Neural progenitor cell (in vitro differentiated cells): ENCODE data around the gene SSTR3. TPM values are rescaled to one million over a fixed set of nuclear protein-coding genes. Genes with fewer than 3 reads are reported as not detected.
"Not testable (repeated sequence)": the region's sequence is repeated elsewhere in the genome, so short reads cannot be mapped to it uniquely, and the experiment has no call there.

Experiments
- DNase-seq: peaks from one replicate; pipeline ENCODE4 v3.0.0-alpha.2; 2016; ENCODE audit warnings: low spot score
- H2AFZ ChIP-seq: fragments of 200-600 bp; sonication (generic); replicated peaks from 2 replicates; pipeline ENCODE4 v1.6.1; 2016; ENCODE audit warnings: antibody characterized with exemption
- H3F3A ChIP-seq: fragments of 200-600 bp; sonication (generic); 2 replicates; pipeline ENCODE4 v1.6.1; 2016; ENCODE audit warnings: antibody characterized with exemption, low read depth
- H3K27ac ChIP-seq: fragments of 200-600 bp; sonication (generic); 2 replicates; pipeline ENCODE4 v1.5.1; 2016; ENCODE audit warnings: mild to moderate bottlenecking
- H3K27me3 ChIP-seq: fragments of 200-600 bp; sonication (generic); 2 replicates; pipeline ENCODE4 v1.6.1; 2016; ENCODE audit warnings: mild to moderate bottlenecking, moderate library complexity
- H3K36me3 ChIP-seq: fragments of 200-600 bp; sonication (generic); 2 replicates; pipeline ENCODE4 v1.5.1; 2016
- H3K4me1 ChIP-seq: fragments of 200-600 bp; sonication (generic); 2 replicates; pipeline ENCODE4 v1.6.1; 2016; ENCODE audit warnings: mixed run types
- H3K4me2 ChIP-seq: fragments of 200-600 bp; sonication (generic); 2 replicates; pipeline ENCODE4 v1.6.1; 2016
- H3K4me3 ChIP-seq: fragments of 200-600 bp; sonication (generic); 2 replicates; pipeline ENCODE4 v1.5.1; 2016
- H3K79me2 ChIP-seq: fragments of 200-600 bp; sonication (generic); 2 replicates; pipeline ENCODE4 v1.6.1; 2016; ENCODE audit warnings: low read depth
- H3K9ac ChIP-seq: fragments of 200-600 bp; sonication (generic); 2 replicates; pipeline ENCODE4 v1.6.1; 2016
- H3K9me3 ChIP-seq: fragments of 200-600 bp; sonication (generic); 2 replicates; pipeline ENCODE4 v1.5.1; 2016; ENCODE audit warnings: low read depth
- H4K20me1 ChIP-seq: fragments of 200-600 bp; sonication (generic); 2 replicates; pipeline ENCODE4 v1.6.1; 2016; ENCODE audit warnings: low read depth
- H3K27ac Mint-ChIP-seq: 3 replicates; pipeline ENCODE4 v1.8.0; 2021; ENCODE audit warnings: mixed read lengths
- H3K27me3 Mint-ChIP-seq: 2 replicates; pipeline ENCODE4 v1.8.0; 2022; ENCODE audit warnings: low read depth, mild to moderate bottlenecking, inconsistent platforms, moderate library complexity, mixed read lengths; ENCODE audit not compliant: insufficient read depth
- H3K36me3 Mint-ChIP-seq: 3 replicates; pipeline ENCODE4 v1.8.0; 2021; ENCODE audit warnings: mixed read lengths
- H3K4me1 Mint-ChIP-seq: 3 replicates; pipeline ENCODE4 v1.8.0; 2021; ENCODE audit warnings: mixed read lengths
- H3K4me3 Mint-ChIP-seq: 3 replicates; pipeline ENCODE4 v1.8.0; 2021; ENCODE audit warnings: mild to moderate bottlenecking, moderate library complexity, mixed read lengths
- H3K9me3 Mint-ChIP-seq: 3 replicates; pipeline ENCODE4 v1.8.0; 2020; ENCODE audit warnings: mixed read lengths
- EZH2 ChIP-seq: fragments of 200-600 bp; sonication (generic); IDR thresholded peaks from 2 replicates; pipeline ENCODE4 v1.6.1; 2017; ENCODE audit warnings: antibody characterized with exemption, mild to moderate bottlenecking, moderate library complexity
- EZH2phosphoT487 ChIP-seq: fragments of 200-600 bp; sonication (generic); IDR thresholded peaks from 2 replicates; pipeline ENCODE4 v1.6.1; 2017; ENCODE audit warnings: antibody characterized with exemption
- total RNA-seq: library from RNA; depleted of rRNA; stranded (reverse); fragments of >200 nt; gene quantifications from 2 replicates; pipeline ENCODE4 v1.2.3, GENCODE V29; 2015; ENCODE audit warnings: low replicate concordance
- TF ChIP-seq, protein P1 (sequence below): fragments of 200-600 bp; sonication (generic); IDR thresholded peaks from 2 replicates; pipeline ENCODE4 v1.5.1; 2017; ENCODE audit warnings: antibody characterized with exemption, mild to moderate bottlenecking

SSTR3 gene
- total RNA-seq, 1 donor from 2014 or later = 0.19 TPM

- Mint-ChIP-seq H3K36me3 (no peaks in the 10 kb centered on the region), H3K27me3 (peaks cover 4% of the 10 kb centered on the region), H3K4me3 (no peak overlapping the region), H3K27ac (no peak overlapping the region), H3K9me3 (no peaks in the 10 kb centered on the region), H3K4me1 (peaks cover 17% of the 10 kb centered on the region)
- Histone ChIP-seq H3K4me1 (no peaks in the 10 kb centered on the region), H4K20me1 (no peaks in the 10 kb centered on the region), H3K9ac (no peak overlapping the region), H3K27me3 (no peaks in the 10 kb centered on the region), H3K4me3 (no peak overlapping the region), H3F3A (peaks cover 12% of the 10 kb centered on the region), H3K27ac (no peak overlapping the region), H2AFZ (no peak overlapping the region), H3K4me2 (no peak overlapping the region), H3K36me3 (no peaks in the 10 kb centered on the region), H3K79me2 (no peaks in the 10 kb centered on the region), H3K9me3 (no peaks in the 10 kb centered on the region)
- DNase-seq = no peak
- TF ChIP-seq EZH2phosphoT487 = no peak
- TF ChIP-seq EZH2 = no peak
- TF ChIP-seq, protein P1, sequence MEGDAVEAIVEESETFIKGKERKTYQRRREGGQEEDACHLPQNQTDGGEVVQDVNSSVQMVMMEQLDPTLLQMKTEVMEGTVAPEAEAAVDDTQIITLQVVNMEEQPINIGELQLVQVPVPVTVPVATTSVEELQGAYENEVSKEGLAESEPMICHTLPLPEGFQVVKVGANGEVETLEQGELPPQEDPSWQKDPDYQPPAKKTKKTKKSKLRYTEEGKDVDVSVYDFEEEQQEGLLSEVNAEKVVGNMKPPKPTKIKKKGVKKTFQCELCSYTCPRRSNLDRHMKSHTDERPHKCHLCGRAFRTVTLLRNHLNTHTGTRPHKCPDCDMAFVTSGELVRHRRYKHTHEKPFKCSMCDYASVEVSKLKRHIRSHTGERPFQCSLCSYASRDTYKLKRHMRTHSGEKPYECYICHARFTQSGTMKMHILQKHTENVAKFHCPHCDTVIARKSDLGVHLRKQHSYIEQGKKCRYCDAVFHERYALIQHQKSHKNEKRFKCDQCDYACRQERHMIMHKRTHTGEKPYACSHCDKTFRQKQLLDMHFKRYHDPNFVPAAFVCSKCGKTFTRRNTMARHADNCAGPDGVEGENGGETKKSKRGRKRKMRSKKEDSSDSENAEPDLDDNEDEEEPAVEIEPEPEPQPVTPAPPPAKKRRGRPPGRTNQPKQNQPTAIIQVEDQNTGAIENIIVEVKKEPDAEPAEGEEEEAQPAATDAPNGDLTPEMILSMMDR = no peak
Measured at GRCh38 chr22:37202001-37202555, 10.2 kb downstream of the SSTR3 start.

DNA sequence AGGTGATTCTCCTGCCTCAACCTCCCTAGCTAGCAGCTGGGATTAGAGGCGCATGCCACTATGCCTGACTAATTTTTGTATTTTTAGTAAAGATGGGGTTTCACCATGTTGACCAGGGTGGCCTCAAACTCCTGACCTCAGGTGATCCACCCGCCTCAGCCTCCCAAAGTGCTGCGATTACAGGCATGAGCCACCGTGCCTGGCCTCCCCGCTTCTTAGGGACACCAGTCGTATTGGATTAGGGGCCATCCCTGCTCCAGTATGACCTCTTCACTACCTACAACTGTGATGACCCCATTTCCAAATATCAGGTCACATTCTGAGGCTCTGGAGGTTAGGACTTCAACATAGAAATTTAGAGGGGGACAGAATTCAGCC is 10.8 kb downstream of the SSTR3 start:
- not testable (repeated sequence) for H3K4me3 Mint-ChIP-seq, H3K9me3 Mint-ChIP-seq, H3K9ac ChIP-seq, H2AFZ ChIP-seq, H3K4me3 ChIP-seq, H3K36me3 ChIP-seq, H3K27me3 Mint-ChIP-seq, H4K20me1 ChIP-seq, DNase-seq, H3K4me1 ChIP-seq, H3K27ac ChIP-seq, H3K27me3 ChIP-seq, H3K36me3 Mint-ChIP-seq, H3K9me3 ChIP-seq, H3K27ac Mint-ChIP-seq, H3K4me2 ChIP-seq, H3K79me2 ChIP-seq
- H3F3A ChIP-seq = peaks cover 14% of the 10 kb centered on the region
- H3K4me1 Mint-ChIP-seq = peaks cover 22% of the 10 kb centered on the region

- no peak overlapping the region for H3K9ac ChIP-seq
Measured at GRCh38 chr22:37199760-37200108, 12.5 kb downstream of the SSTR3 start.

More at GRCh38 chr22:37199760-37200108, 12.5 kb downstream of the SSTR3 start:
- H3F3A ChIP-seq = peaks cover 14% of the 10 kb centered on the region
- Mint-ChIP-seq H3K9me3 (peaks cover under 1% of the 10 kb centered on the region), H3K27ac (no peak overlapping the region), H3K27me3 (peaks cover 2% of the 10 kb centered on the region), H3K4me3 (no peak overlapping the region), H3K4me1 (peaks cover 30% of the 10 kb centered on the region), H3K36me3 (peaks cover under 1% of the 10 kb centered on the region)
- H3K79me2 ChIP-seq = no peaks in the 10 kb centered on the region
- H3K27ac ChIP-seq = no peak overlapping the region
- H3K9me3 ChIP-seq = no peaks in the 10 kb centered on the region
- H4K20me1 ChIP-seq = no peaks in the 10 kb centered on the region
- H3K27me3 ChIP-seq = no peaks in the 10 kb centered on the region
- no peak overlapping the region for H3K4me3 ChIP-seq
- peak overlapping the region; percentile 70 for H2AFZ ChIP-seq
- no peaks in the 10 kb centered on the region for H3K4me1 ChIP-seq
- no peak overlapping the region for H3K4me2 ChIP-seq
- no peak for DNase-seq
- TF ChIP-seq EZH2 (no peak), EZH2phosphoT487 (no peak)
- TF ChIP-seq, protein P1 = no peak
- H3K36me3 ChIP-seq = no peaks in the 10 kb centered on the region
